HuH-7 (cell line): Measurements from ENCODE around the gene TMEM45A.
"Not testable (repeated sequence)": the region's sequence is repeated elsewhere in the genome, so short reads cannot be mapped to it uniquely, and the experiment has no call there.

ENCODE experiments used
- DNase-seq: peaks from one replicate; pipeline ENCODE4 v3.0.0; 2011; ENCODE audit warnings: low spot score

The TMEM45A gene

GRCh38 chr3:100577382-100578008 lies 85.1 kb downstream of the TMEM45A start:
- DNase-seq: no peak

GRCh38 chr3:100578646-100579045 lies 86.2 kb downstream of the TMEM45A start:
- no peak for DNase-seq

GRCh38 chr3:100580147-100580546 lies 87.7 kb downstream of the TMEM45A start:
- no peak for DNase-seq

GRCh38 chr3:100581650-100582049 lies 89.2 kb downstream of the TMEM45A start:
- DNase-seq: no peak

- DNase-seq: not testable (repeated sequence)
Observed at GRCh38 chr3:100582157-100582556, 89.7 kb downstream of the TMEM45A start.

GRCh38 chr3:100584101-100584660 lies 91.8 kb downstream of the TMEM45A start:
- no peak for DNase-seq

- DNase-seq: no peak
Observed at GRCh38 chr3:100586832-100587231, 94.4 kb downstream of the TMEM45A start.

GRCh38 chr3:100588251-100588650 lies 95.8 kb downstream of the TMEM45A start:
- DNase-seq: no peak

- DNase-seq: peak; percentile 46
Observed at GRCh38 chr3:100590114-100590839, 97.9 kb downstream of the TMEM45A start.

GRCh38 chr3:100590840-100591147 lies 98.4 kb downstream of the TMEM45A start:
- DNase-seq: no peak

GRCh38 chr3:100591411-100591810 lies 99.0 kb downstream of the TMEM45A start:
- DNase-seq: no peak

GRCh38 chr3:100600181-100601042 lies 108.0 kb downstream of the TMEM45A start:
- no peak for DNase-seq

- DNase-seq: no peak
Observed at GRCh38 chr3:100602506-100603444, 110.4 kb downstream of the TMEM45A start.

GRCh38 chr3:100603469-100603868 lies 111.0 kb downstream of the TMEM45A start:
- no peak for DNase-seq

GRCh38 chr3:100605358-100605757 lies 112.9 kb downstream of the TMEM45A start:
- DNase-seq: no peak

GRCh38 chr3:100606894-100607512 lies 114.6 kb downstream of the TMEM45A start:
- DNase-seq: no peak

- no peak for DNase-seq
Observed at GRCh38 chr3:100609305-100609704, 116.9 kb downstream of the TMEM45A start, which contains the start of gene ADGRG7. Gene ADGRG7 (plus strand): TSS chr3:100609601. CDS start chr3:100609857, 256 bp downstream.

GRCh38 chr3:100609963-100610362 lies 117.5 kb downstream of the TMEM45A start:
- no peak for DNase-seq

- no peak for DNase-seq
Observed at GRCh38 chr3:100611221-100611620, 118.8 kb downstream of the TMEM45A start.

GRCh38 chr3:100613721-100614390 lies 121.4 kb downstream of the TMEM45A start:
- DNase-seq: peak; percentile 50
